ENCODE data around the gene ANXA5. TPM values are rescaled to one million over a fixed set of nuclear protein-coding genes. Genes with fewer than 3 reads are reported as not detected.

ANXA5 gene
- total RNA-seq, 1 donor from 2014 or later = 682 TPM

GRCh38 chr4:121679951-121680350, 16.8 kb downstream of the ANXA5 start:
- TF ChIP-seq EZH2 (IDR thresholded peaks at IDR 0.05; ENCODE audit: insufficient read depth, low read length) (no peak), CTCF (IDR thresholded peaks at IDR 0.05; ENCODE audit: insufficient read depth, low read depth, low read length) (no peak)
- no peak overlapping the region for H2AFZ ChIP-seq (ENCODE audit: low read depth, low read length)
- peaks cover 13% of the 10 kb centered on the region for H3K36me3 Mint-ChIP-seq (ENCODE audit: low read depth, unreplicated experiment)
- no peaks in the 10 kb centered on the region for H3K9me3 Mint-ChIP-seq (ENCODE audit: unreplicated experiment)
- no peak for FAIRE-seq
- no peak overlapping the region for H3K27ac ChIP-seq (ENCODE audit: low read depth, low read length)
- H3K4me1 Mint-ChIP-seq (ENCODE audit: low read depth, unreplicated experiment) = peaks cover 42% of the 10 kb centered on the region
- no peak overlapping the region for H3K4me3 ChIP-seq (ENCODE audit: insufficient read depth, low read depth, low read length)
- H3K27me3 Mint-ChIP-seq (ENCODE audit: low read depth, unreplicated experiment) = no peaks in the 10 kb centered on the region
- no peaks in the 10 kb centered on the region for H3K9me3 ChIP-seq (ENCODE audit: insufficient read depth, low read depth, low read length)
- no peak for DNase-seq (ENCODE audit: low read depth)
- H3K27ac Mint-ChIP-seq (ENCODE audit: unreplicated experiment) = no peak overlapping the region
- H3K4me3 Mint-ChIP-seq (ENCODE audit: unreplicated experiment) = no peak overlapping the region
- peaks cover 7% of the 10 kb centered on the region for H3K4me1 ChIP-seq (ENCODE audit: insufficient read depth, low read length)
- no peak overlapping the region for H3K9ac ChIP-seq (ENCODE audit: low read length)
- no peak overlapping the region for H3K4me2 ChIP-seq (ENCODE audit: low read length)
- H3K36me3 ChIP-seq (ENCODE audit: insufficient read depth, low read length) = peaks cover 83% of the 10 kb centered on the region
- H3K27me3 ChIP-seq (ENCODE audit: insufficient read depth, low read length) = no peaks in the 10 kb centered on the region
- peaks cover 62% of the 10 kb centered on the region for H4K20me1 ChIP-seq (ENCODE audit: insufficient read depth, low read length)
- peaks cover 79% of the 10 kb centered on the region for H3K79me2 ChIP-seq (ENCODE audit: insufficient read depth, low read length)

GRCh38 chr4:121679267-121679666, 17.5 kb downstream of the ANXA5 start:
- no peaks in the 10 kb centered on the region for H3K9me3 ChIP-seq (ENCODE audit: insufficient read depth, low read depth, low read length)
- TF ChIP-seq EZH2 (IDR thresholded peaks at IDR 0.05; ENCODE audit: insufficient read depth, low read length) (no peak), CTCF (IDR thresholded peaks at IDR 0.05; ENCODE audit: insufficient read depth, low read depth, low read length) (no peak)
- H3K4me1 Mint-ChIP-seq (ENCODE audit: low read depth, unreplicated experiment) = peaks cover 42% of the 10 kb centered on the region
- H3K4me2 ChIP-seq (ENCODE audit: low read length) = no peak overlapping the region
- no peak overlapping the region for H2AFZ ChIP-seq (ENCODE audit: low read depth, low read length)
- H3K4me1 ChIP-seq (ENCODE audit: insufficient read depth, low read length) = peaks cover 7% of the 10 kb centered on the region
- no peak overlapping the region for H3K9ac ChIP-seq (ENCODE audit: low read length)
- H3K36me3 ChIP-seq (ENCODE audit: insufficient read depth, low read length) = peaks cover 86% of the 10 kb centered on the region
- H3K27ac ChIP-seq (ENCODE audit: low read depth, low read length) = no peak overlapping the region
- no peak overlapping the region for H3K4me3 ChIP-seq (ENCODE audit: insufficient read depth, low read depth, low read length)
- H3K36me3 Mint-ChIP-seq (ENCODE audit: low read depth, unreplicated experiment) = peaks cover 13% of the 10 kb centered on the region
- no peaks in the 10 kb centered on the region for H3K9me3 Mint-ChIP-seq (ENCODE audit: unreplicated experiment)
- peaks cover 80% of the 10 kb centered on the region for H3K79me2 ChIP-seq (ENCODE audit: insufficient read depth, low read length)
- peak; percentile 37 for FAIRE-seq
- H3K4me3 Mint-ChIP-seq (ENCODE audit: unreplicated experiment) = peak overlapping the region; percentile 4
- peak; percentile 22 for DNase-seq (ENCODE audit: low read depth)
- no peaks in the 10 kb centered on the region for H3K27me3 ChIP-seq (ENCODE audit: insufficient read depth, low read length)
- no peak overlapping the region for H3K27ac Mint-ChIP-seq (ENCODE audit: unreplicated experiment)
- no peaks in the 10 kb centered on the region for H3K27me3 Mint-ChIP-seq (ENCODE audit: low read depth, unreplicated experiment)
- peaks cover 64% of the 10 kb centered on the region for H4K20me1 ChIP-seq (ENCODE audit: insufficient read depth, low read length)

- Histone ChIP-seq H3K4me1 (ENCODE audit: insufficient read depth, low read length) (peaks cover 7% of the 10 kb centered on the region), H3K4me3 (ENCODE audit: insufficient read depth, low read depth, low read length) (no peak overlapping the region), H2AFZ (ENCODE audit: low read depth, low read length) (no peak overlapping the region), H4K20me1 (ENCODE audit: insufficient read depth, low read length) (peaks cover 61% of the 10 kb centered on the region), H3K79me2 (ENCODE audit: insufficient read depth, low read length) (peaks cover 72% of the 10 kb centered on the region), H3K4me2 (ENCODE audit: low read length) (no peak overlapping the region), H3K9me3 (ENCODE audit: insufficient read depth, low read depth, low read length) (no peaks in the 10 kb centered on the region), H3K27me3 (ENCODE audit: insufficient read depth, low read length) (no peaks in the 10 kb centered on the region), H3K27ac (ENCODE audit: low read depth, low read length) (no peak overlapping the region), H3K9ac (ENCODE audit: low read length) (no peak overlapping the region), H3K36me3 (ENCODE audit: insufficient read depth, low read length) (peaks cover 84% of the 10 kb centered on the region)
- peaks cover 45% of the 10 kb centered on the region for H3K4me1 Mint-ChIP-seq (ENCODE audit: low read depth, unreplicated experiment)
- H3K27me3 Mint-ChIP-seq (ENCODE audit: low read depth, unreplicated experiment) = no peaks in the 10 kb centered on the region
- no peak overlapping the region for H3K27ac Mint-ChIP-seq (ENCODE audit: unreplicated experiment)
- TF ChIP-seq EZH2 (IDR thresholded peaks at IDR 0.05; ENCODE audit: insufficient read depth, low read length) (no peak), CTCF (IDR thresholded peaks at IDR 0.05; ENCODE audit: insufficient read depth, low read depth, low read length) (no peak)
- no peak for DNase-seq (ENCODE audit: low read depth)
- no peaks in the 10 kb centered on the region for H3K9me3 Mint-ChIP-seq (ENCODE audit: unreplicated experiment)
- no peak overlapping the region for H3K4me3 Mint-ChIP-seq (ENCODE audit: unreplicated experiment)
- FAIRE-seq = no peak
- peaks cover 12% of the 10 kb centered on the region for H3K36me3 Mint-ChIP-seq (ENCODE audit: low read depth, unreplicated experiment)
Observed at GRCh38 chr4:121677524-121677923, 19.3 kb downstream of the ANXA5 start.
